Femur (tissue), 1 donor: ENCODE results near the gene EPS8.
A peak's percentile ranks its signal among the peaks of the same experiment; 100 is the strongest.

Source experiments
- DNase-seq: peaks from one replicate; pipeline ENCODE4 v3.0.0-alpha.2; 2017

EPS8 gene

GRCh38 chr12:15688202-15688736 is 100.9 kb downstream of the EPS8 start:
- peak; percentile 50 for DNase-seq

- DNase-seq, result no peak
These were observed 101.6 kb downstream of the EPS8 start for GRCh38 chr12:15687583-15687982.

- DNase-seq, result no peak
These were observed 104.1 kb downstream of the EPS8 start for GRCh38 chr12:15684896-15685658.

DNA sequence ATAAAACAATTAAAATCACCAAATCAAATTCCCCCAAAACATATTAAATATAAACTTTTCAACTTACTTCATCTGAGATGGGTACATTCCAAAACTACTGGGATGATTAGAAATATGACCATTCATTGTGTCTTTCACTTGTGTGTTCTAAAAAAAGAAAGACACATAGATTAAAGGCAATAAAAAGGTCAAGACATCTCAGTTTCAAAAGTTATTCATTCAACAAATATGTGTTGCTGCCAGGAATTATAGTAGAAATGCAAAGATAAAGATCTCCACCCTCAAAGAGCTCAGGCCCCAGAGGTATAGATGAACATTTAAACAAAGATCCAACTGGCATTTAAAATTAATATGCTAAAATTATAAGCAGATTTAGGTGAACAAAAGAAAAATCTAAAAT is 106.4 kb downstream of the EPS8 start:
- DNase-seq, result no peak

DNA sequence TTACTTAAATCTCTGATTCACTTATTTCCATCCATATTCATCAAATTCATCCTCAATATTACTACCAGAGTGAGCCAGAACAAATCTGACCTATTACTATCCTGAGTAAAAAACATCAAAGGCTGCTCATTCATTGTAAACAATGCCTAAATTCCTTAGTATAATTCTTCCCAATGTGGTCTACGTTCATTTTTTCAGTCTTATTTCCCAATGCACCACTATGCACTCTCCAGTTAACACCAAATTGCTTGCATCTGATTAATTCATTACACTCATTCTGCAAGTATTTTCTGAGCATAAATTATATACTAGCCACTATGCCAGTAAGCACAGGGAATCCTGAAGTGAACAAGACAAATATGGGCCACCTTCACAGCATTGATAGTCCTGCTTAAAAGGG is 110.0 kb downstream of the EPS8 start:
- no peak for DNase-seq

DNA sequence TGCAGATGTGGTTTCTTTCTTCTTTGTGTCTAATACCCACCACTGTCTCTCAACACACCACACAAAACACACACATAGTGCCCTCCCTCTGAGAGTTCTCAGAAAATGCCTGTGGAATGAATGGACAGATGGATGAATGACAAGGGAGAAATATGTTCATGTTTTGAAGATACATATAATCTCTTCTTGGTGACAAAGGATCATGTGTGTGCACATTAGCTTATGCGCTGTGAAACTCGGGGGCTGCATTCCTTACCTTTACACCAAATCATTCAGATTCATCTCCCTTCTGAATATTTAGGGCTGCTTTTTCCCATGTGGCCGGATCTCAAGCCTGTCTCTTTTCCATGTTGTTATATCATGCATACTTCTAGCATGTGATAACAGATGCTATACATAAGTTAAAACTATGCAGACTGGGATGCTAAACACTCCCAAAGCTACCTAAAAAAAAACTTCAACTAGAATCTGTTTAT is 111.4 kb downstream of the EPS8 start:
- DNase-seq, result no peak

DNA sequence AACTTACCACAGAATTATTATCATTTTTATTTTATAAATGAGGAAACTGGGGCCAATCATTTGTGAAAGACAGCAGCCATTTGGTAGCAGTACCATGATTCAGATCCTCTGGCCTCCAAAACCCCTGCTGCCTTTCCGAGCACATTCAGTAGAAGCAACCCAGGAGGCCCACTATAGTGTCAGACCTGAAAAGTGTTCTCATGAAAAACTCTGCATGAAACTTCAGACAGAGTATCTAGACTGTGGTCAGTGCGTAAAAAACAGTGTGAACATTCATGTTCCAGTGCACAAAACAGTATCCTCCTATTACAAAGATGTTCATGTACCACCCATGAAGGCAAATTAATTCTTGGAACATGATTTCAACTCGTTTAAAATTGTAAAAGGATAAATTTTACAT is 112.0 kb downstream of the EPS8 start:
- DNase-seq, result no peak

DNA sequence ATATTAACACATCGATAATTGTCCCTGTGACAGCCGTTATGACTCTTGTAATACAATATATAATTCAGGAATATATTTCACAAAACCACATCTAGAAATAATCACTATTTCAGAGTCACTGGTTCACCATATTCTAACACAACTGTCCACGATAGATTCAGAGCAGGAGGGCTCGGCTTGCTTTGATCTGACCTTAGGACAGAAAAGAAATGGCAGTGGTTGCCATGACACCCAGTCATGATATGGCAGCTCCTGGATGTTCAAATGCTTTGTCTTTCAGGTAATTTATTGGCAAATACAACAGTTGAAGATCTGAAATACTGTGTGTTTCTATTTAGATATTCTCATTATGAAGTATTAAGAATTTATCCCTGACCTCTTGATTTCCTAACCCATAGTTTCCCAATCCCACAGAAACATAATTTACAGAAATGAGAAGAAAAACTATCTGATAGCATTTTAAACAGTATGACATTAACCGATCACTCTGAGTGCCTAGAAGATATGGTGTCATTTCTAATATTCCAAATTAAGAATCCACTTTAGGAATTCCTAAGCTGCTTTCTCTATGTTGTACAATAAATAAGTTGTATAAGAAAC is 116.4 kb downstream of the EPS8 start:
- DNase-seq, result no peak

DNA sequence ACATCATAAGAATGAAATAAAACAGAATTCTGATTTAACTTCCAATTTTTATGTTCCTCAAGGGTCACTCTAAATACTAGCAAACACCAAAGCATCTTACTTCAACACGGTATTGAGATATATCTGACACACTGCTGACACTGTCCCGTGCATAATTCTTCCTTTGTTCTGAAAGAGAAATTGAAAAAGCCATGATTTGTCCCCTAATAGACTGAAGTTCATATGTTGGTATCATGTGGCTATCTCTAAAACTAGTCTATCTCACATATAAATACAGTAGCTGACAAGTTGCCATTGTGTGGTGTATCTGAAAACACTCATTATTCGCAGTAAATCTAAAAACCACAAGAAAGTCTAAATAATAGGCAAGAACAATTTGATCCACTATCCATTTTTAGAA is 118.4 kb downstream of the EPS8 start:
- DNase-seq, result no peak

- DNase-seq, result no peak
These were observed 119.8 kb downstream of the EPS8 start for GRCh38 chr12:15669256-15669948.

DNA sequence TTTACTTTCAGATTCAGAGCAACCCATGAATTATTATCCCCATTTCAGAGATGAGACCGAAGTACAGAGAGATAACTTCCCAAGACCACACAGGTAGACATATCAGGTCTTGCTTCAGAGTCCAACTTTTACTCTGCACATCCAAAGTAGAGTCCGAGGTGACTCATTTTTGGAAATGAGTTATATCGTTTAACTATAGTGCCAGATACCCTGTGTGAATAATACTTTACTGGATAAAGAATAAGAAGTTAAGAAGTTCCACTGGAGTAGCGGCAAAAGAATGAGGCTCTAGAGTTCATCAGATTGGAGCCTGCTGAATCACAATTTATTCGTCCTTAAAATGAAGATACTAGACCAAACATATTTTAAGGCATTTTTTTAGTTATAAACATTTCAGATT is 124.7 kb downstream of the EPS8 start:
- no peak for DNase-seq

DNA sequence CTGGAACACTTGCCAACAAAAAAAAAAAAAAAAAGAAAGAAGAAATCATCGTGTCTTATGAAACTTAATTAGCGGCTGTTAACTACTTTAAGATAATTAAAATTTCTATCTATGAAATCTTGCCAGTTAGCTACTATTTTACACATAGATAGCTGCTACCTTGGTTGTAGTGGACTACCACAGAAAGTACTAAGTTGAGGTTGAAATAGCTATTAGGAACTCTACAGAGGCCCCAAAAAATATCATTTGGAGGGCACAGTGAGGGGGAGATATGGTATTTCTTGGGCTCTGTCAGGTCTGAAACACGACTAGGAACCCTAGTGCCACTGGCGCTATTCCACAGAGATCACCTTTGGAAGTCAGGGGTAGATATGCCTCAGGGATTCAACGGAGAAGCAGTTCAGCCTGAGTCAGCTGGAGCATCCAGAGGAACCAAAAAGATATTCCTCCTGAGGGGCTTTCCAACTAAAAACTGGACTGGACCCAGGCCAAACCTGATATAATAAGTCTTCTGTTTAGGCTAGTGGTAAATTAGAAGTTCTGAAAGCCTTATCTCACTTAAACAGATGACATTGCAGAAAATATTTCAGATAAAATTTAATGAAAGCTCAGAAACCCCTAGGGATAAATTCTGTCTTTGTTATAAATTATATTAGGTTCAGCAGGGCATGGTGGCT is 126.1 kb downstream of the EPS8 start:
- no peak for DNase-seq

DNA sequence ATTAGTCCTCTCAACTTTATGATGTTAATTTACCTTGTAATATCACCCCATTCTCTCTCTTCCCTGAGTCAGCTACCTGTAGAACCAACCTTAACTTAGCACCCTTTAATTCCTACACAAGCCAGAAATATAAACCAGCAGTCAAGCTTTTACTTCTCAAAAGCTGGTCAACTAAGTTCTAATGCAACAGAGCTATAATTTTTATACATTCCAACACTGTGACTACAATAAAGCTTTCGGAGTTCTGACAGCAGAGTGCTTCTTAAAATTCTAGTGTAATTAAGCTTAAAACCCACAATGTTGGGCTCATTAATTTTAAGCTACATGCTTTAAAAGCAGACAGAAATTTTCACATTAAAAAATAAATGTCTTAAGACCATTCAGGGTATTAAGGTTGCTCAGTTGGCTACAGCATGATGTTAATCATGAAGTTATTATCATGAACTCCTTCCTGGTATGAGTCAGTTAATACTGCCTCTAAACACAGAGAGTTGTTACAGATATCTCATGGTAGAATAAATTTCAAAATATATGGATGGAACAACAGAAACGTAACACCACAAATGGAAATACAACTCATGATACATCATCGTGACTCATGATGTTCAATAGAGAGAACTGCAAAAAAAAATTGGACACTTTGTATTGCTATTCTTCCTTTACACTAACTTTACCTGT is 126.7 kb downstream of the EPS8 start:
- DNase-seq, result no peak

DNA sequence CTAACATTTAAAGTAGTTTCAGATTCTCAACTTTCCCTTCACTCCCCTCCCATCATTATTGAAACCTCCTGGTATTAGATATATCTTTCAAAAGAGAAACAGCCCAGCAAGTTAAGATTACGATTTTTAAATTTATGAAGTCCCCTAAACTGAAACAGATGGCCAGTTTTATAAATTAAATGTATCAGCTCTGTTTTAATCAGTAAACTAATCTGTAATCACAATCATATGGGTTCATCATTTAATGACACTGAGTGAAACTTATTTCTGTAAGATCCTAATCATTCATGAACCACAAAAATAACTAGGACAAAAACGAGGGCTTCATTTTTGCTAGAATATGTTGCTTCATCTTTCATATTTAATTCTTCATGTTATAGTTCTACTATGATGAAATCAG is 137.8 kb downstream of the EPS8 start:
- no peak for DNase-seq

- DNase-seq, result no peak
These were observed 138.6 kb downstream of the EPS8 start for GRCh38 chr12:15650399-15651128.

DNA sequence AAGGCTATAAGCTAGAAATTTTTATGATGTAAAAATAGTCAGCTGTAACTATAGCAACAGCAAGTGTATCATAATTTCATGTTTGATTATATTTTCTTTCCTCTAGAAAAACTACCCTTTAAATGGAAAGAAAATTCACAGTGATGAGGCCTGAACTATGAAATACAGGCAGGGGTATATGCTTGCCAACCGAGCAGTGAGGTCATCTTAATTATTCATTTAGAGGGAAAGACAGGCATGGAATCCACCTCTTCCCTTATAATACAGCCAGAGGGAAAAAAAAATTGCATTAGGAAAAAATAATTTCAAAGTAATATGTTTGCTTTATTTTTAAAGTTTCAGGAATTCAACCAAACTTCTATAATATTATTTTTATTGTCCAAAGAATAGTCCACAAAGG is 139.8 kb downstream of the EPS8 start:
- DNase-seq, result no peak

DNA sequence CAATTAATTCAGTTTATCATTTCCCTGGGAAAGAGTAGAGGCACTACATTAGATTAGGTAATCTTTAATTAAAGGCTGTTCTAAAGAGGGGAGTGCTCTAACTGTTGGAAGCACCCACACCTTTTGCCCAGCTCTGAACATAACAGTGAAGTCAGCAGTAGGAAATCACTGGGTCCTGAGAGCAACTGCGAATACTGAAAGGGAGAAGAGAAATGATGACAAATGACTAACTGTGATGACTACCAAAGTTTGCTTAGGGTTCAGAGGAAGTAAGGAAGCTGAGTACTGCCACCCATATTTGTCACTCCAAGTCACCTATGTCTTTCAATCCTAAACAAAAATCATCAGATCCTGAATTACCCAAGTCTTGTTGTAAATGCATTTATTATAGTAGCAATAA is 140.6 kb downstream of the EPS8 start:
- DNase-seq, result no peak

DNA sequence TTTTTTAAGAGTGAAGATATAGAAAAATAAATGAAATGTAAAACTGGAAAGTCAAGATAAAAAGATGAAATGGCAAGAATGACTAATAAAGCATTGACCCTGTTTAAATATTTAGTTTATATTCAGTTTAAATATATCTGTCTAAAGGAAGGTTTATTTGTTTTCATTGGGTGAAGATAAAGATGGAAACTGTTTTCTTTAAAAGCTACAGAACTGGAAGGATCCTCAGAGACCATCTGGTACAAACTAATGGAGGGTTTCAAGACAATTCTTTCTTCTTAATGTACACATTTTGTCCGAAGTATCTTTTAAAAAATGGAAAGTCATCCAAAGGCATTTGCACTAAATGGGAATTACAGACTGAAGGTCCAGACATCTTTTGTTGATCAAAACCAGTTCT is 142.6 kb downstream of the EPS8 start:
- DNase-seq, result no peak

GRCh38 chr12:15644700-15645099 is 144.5 kb downstream of the EPS8 start:
- DNase-seq, result no peak

DNA sequence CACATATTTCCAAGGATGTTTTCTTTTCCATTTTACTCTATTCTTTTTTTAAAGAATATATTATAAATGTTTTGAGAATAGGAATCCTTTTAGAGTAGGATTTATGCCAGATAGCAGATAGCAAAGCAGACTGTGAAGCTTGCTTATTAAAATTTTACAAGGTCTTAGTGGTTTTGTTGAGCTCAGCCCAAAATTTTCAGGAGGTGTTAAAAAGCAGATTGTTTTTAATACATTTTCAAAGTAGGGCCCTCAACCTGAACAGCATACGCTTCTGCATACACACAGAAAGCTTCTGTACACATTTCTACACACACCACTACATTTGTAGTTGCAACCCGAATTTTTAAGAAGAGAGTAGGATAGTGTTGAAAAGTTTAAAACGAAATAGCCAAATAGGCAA is 151.0 kb downstream of the EPS8 start:
- DNase-seq, result no peak

- no peak for DNase-seq
These were observed 152.9 kb downstream of the EPS8 start for GRCh38 chr12:15636060-15636890.
